Amniotic epithelial cell (primary cell): ENCODE measurements around the gene SH3BGRL2.
"Not testable (repeated sequence)": the region's sequence is repeated elsewhere in the genome, so short reads cannot be mapped to it uniquely, and the experiment has no call there.

Source experiments
- DNase-seq: peaks from one replicate; pipeline ENCODE4 v3.0.0-alpha.2; 2010; ENCODE audit warnings: low read depth

SH3BGRL2 gene

DNA sequence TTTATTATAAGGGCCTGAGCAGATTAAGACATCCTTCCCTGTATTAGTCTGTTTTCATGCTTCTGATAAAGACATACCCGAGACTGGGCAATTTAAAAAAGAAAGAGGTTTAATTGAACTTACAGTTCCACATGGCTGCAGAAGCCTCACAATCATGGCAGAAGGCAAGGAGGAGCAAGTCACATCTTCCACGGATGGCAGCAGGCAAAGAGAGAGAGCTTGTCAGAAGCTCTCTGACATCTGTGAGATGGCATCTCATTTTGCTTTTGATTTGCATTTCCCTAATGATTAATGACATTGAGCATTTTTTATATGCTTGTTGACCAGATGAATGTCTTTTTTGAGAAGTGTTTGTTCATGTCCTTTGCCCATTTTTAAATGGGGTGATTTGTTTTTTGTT, 114.2 kb downstream of the SH3BGRL2 start:
- DNase-seq: not testable (repeated sequence)

DNA sequence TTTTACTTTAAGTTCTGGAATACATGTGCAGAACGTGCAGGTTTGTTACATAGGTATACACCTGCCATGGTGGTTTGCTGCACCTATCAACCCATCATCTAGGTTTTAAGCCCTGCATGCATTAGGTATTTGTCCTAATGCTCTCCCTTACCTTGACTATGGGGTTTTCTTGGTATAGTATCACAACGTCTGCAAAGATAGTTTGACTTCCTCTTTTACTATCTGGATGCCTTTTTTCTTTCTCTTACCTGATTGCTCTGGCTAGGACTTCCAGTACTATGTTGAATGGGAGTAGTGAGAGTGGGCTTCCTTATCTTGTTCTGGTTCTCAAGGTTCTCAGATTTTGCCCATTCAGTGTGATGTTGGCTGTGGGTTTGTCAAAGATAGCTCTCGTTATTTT, 115.2 kb downstream of the SH3BGRL2 start:
- not testable (repeated sequence) for DNase-seq

- no peak for DNase-seq
These were observed 119.7 kb downstream of the SH3BGRL2 start for GRCh38 chr6:79750806-79751205.
